NCI-H1694 (cell line): ENCODE data around the gene DYRK1A.

Experiments used
- DNase-seq: peaks from one replicate; lab custom pipeline; 2025; lab: John Stamatoyannopoulos, UW

The DYRK1A gene

DNA sequence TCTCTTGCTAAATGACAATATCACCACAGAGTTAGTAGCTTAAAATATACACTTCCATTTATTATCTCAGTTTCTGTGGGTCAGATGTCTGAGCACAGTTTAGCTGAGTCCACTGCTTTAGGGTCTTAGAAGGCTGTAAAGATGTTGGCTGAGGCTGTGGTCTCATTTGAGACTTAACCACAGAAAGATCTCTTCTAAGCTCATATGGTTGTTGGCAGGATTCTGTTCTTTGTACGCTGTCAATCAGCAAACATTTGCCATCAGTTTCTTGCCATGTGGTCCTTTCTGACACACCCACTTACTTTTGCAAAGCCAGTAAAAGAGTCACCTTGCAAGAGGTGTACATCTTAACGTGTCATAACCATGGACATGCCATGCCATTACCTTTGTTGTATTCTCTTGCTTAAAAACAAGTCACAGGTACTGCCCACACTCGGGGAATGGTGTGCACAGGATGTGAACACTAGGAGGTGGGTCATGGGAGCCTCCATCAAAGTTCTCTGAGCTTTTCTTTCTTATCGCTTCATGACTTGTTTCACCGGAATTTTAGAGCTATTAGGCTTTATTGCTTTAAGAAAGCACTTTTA, 18.7 kb downstream of the DYRK1A start:
- DNase-seq, result no peak

DNA sequence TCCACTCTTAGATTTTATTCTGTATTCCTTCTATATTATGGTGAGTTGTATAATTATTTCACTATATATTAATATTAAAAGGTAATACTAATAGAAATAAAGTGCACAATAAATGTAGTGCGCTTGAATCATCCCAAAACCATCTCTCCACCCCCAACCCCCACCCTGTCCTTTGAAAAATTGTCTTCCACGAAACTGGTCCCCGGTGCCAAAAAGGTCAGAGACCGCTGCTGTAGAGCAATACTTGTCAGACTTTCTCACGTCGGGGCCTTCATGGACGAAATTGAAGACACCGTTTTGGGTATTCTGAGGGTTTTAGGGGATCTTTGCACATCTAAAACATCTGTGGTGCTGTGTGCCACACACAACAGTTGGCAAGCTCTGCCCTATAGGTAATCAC, 19.6 kb downstream of the DYRK1A start:
- no peak for DNase-seq

DNA sequence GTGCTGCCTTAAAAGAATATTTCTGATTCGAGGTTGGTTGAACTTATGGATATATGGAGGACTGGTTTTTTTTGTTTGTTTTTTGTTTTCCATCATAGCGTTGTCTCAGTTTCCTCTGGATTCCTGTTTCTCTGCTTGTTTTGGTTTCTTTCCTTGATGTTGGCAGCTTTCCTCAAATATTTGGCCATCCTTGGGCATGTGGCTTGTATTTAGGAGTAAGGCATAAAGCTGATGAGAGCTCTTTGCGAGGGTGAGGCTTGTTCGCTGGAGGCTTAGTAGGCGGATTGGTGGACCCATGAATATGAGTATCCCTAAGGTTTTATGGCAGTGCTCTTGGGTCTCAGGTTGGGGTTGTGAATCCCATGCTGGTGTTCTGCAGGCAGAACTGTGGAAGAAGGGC, 22.9 kb downstream of the DYRK1A start:
- DNase-seq, result no peak

DNA sequence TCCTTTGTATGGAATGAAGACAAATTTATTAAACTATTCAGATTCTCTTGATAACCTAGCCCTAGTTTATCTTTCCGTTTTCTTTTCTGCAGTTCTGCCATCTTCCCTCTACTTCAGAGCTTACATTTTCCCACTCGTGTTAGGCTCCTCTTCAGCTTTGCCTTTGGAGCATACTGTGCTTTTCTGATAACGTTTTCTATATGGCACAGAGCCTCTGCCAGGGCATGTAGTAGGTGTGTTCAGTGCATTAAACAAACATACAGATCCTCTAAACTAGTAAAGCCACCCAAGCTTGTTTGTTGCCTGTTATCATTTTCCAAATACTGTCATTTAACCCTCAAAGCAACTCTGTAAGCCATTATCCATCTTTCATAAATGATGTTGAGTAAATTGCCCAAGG, 25.1 kb downstream of the DYRK1A start:
- no peak for DNase-seq

DNA sequence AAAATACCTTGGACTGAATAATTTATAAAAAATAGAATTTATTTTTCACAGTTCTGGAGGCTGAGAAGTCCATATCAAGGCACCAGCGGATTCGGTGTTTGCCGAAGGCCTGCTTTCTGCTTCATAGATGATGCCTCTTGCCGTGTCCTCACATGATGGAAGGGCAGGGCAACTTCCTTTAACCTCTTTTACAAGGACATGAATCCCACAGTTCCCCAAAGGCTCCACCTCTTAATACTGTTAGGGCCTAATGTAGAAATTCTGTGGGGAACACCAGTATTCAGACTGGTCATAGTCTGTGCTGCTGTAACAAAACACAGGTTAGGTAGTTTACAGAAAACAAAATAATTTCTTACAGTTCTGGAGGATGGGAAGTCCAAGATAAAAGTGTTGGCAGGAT, 25.9 kb downstream of the DYRK1A start:
- no peak for DNase-seq

DNA sequence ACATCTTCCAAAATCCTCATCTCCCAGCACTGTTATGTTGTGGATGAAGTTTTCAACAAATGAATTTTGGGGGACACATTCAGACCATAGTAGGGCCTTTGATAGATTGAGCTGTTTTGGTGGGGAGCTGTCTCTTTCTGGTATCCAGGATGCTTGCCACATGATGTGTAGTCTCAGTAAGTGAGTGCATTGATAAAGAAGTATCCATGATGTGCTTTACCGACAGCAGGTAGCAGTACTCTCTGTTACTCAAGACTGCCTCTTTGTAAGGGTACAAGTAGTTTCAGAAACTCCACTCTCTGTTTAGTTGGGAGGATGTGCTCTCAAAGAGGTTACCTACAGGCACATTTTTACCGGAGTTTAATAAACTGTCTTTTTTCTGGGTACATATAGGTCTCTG, 26.5 kb downstream of the DYRK1A start:
- no peak for DNase-seq

DNA sequence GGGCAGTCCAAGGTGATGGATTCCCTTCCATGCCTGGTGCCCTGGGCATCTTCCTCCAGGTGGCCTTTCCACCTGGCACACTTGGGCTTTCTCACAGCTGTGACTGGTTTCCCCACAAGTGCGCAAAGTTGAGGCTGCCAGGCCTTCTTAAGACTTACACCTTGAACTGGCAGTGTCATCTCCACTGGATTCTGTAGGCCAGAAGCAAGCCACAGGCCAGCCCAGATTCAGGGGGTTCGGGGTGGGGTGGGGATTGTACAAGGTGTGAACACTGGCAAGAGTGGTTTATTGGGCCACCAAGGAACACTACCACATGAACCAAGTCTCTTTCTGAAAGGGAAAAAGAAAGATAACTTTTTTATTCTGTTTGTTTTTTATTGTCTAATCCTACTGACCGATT, 27.2 kb downstream of the DYRK1A start:
- DNase-seq, result no peak

DNA sequence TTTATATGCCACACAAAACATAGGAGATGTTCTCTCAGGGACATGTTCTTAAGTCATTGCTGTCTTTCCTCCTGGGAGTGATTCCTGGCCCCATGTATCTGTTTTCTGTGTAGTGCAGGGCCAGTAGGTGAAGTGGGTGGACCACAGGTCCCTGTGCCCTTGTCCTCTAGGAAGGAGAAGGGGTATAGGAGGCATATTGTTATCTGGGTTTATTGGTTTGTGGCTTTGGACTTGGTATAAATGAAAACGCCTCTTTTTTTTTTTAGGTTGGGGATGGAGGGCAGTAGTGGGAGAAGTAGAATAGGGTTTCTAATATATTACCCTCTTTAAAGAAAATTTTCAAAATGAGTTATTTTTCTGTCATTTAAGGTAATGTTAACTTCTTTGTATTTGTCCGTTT, 29.4 kb downstream of the DYRK1A start:
- DNase-seq, result no peak

DNA sequence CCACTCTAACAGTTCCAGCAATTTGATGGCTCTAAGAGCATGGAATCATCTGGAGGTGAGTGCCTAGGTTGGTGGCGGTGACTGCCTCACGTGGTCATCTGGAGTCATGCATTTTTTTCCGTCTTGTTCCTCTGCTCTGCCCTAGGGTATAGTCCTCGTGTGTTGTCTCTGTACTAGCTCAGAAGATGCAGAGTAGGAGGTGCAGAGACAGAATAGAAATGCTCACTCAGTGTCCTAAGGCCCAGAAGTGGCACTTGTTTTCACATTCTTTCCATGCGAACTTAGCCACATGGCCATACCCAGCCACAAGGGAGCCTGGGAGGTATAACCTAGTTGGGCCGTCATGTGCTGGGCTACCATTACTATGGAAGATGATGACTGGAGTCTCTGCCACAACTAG, 30.3 kb downstream of the DYRK1A start:
- DNase-seq, result no peak

DNA sequence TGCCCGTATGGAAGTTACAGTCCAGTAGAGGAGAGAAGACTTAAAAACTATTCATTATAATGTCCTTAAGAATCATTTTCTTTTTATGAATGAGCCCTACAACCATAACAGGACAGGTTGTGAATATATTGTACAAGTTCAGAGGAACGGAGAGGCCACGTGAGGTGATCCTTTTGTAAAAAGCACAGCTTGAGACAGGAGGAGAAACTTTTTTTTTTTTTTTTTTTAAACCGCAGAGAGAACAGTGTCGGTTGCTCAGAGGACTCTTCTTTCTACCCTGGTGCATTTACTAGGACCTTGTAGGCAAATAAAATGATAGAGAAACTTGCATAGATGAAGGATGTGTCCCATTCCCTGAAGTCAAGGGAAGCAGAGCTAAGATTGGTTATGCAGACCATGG, 32.1 kb downstream of the DYRK1A start:
- no peak for DNase-seq

DNA sequence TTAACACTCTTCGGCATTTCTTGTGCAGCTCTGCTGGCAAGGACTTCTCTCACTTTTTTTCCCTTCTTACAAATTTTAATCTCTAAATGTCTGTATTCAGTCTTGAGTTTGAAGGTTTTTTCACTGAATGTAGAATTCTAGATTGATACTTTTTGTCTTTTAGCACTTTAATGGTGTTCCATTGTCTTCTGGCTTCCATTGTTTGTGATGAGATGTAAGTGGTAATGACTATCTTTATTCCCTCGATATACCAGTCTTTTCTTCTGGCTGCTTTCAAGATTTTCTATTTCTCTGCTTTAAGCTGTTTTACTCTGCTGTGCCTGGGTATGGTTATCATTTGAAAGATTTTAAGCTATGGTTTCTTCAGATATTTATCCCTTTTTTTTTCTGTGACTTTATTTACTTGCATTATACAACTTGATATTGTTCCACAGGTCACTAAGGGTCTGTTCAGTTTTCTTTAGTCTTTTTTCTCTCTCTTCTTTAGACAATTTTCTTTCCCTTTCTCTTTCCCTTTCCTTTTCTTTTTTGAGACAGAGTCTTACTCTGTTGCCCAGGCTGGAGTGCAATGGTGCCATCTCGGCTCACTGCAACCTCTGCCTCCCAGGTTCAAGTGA, 35.8 kb downstream of the DYRK1A start:
- DNase-seq, result no peak

DNA sequence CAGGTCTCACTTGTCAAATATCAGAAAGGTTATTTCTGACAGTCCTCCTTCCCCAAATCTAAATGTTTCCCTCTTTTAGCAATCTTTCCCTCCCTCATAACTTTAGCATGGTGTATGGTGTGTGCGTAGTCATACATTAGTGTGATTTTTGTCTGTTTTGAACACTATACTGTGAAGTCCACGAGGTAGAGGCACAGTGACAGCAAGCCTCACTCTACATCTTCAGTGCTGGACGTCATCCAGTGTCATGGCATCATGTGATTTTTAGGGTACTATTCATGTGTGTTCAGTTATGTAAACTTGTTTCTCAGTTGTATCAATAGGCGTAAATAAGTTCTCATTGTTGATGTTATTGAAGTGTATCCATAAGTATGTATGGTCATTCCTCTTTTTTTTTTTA, 39.1 kb downstream of the DYRK1A start:
- no peak for DNase-seq

DNA sequence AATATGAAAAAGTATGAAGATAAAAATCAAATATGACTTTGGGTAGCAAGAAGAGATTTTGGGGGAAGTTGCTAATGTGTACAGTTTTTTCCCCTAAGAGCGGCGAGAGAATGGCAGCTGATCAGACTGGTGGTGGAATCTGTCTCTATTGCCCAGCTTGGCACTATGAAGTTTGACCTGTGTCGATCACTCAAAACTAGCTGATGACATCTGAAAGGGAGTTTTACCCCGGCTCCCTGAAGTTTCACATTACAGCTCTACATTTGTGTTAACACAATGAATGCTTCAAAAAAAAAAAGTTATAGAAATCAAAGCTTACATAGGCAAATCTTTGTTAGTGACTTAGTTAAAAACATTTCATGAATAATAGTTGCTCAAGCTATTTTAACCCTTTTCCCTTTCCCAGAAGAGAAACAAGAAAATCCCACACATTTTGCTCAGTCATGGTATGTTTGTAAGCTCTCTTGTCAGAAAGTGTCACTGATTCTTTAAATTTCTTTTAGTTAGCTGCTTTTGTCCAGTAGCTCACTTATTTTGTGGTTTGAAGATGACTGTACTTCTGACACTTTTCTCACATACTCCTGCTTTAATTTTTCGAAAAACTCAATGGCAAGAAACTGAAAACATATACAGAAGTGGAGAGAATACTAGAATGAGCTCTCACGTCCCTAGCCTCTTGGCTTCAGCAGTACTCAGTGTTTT, 41.3 kb downstream of the DYRK1A start:
- DNase-seq, result no peak

DNA sequence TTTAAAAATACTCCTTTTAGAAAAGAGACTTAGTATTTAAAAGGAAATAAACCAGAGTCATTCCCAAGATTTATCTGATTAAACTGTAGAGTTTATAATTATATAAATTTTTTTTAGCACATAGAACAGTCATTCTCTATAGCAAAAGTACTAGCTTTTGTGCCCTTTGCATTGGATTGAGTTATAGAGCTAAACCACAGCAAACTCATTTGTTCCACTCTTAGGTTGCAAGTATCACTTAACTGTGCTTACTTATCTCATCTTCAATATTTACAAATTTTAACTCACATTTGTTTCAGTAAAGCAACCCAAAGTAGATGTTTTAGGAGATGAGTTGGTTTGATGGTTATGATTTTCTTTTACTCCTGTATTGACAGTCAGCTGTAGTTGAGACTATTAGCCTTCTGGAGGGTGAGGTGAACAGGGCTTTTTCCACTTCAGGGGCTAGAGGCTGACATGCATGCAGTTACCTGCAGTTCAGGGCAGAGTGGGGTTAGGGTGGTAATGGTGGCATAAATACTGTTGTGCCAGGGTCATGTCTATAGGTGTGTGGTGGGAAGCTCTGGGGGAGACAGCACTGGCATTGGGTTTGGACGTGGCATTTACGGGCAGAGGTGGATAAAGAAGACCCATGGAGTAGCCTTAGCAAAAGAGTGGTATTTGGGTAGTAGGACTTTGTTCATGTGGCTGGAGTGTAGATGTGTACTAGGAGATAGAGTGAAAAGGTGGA, 42.1 kb downstream of the DYRK1A start:
- no peak for DNase-seq

DNA sequence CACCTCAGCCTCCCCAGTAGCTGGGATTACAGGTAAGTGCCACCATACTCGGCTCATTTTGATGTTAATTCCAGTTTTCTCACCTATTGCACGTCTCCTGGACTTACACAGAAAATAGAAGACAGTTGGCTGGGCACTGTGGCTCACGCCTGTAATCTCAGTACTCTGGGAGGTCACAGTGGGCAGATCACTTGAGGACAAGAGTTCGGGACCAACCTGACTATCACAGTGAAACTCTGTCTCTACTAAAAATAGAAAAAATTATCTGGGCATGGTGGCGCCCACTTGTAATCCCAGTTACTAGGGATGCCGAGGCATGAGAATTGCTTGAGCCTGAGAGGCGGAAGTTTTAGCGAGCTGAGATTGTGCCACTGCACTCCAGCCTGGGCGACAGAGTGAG, 44.1 kb downstream of the DYRK1A start:
- no peak for DNase-seq

DNA sequence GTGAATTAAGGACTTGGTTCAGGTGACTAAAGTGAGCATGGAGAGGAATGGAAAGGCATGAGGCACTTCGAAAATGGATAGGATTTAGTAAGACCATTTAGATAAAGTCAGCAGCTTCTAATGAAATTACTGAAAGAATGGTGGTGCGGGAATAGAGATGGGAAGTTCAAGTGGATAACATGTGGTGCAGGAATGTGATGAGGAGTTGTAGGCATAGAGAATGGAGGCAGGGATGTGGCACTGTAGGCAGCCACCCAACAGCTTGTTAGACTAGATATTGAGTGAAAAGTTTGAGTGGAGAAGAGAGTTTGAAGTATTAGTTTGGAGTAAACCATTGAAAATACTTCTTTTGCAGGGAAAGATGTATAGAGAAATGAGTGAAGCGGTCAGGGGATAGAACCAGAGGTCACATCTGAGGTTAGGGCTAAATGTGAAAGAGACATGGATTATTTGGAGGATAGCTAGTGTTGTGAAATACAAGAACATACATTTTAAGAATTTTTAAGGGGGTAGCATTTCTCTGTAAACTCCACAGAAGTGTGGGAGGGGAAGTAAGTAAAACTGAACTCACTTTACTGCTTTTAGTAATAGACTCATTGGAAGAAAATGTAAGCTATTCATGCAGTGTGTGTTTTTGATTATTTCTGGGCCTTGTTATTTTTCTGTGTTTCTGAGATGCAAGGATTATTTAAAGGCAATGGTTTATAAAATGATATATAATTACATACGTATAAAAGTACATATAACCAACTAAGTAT, 46.2 kb downstream of the DYRK1A start:
- DNase-seq, result no peak

DNA sequence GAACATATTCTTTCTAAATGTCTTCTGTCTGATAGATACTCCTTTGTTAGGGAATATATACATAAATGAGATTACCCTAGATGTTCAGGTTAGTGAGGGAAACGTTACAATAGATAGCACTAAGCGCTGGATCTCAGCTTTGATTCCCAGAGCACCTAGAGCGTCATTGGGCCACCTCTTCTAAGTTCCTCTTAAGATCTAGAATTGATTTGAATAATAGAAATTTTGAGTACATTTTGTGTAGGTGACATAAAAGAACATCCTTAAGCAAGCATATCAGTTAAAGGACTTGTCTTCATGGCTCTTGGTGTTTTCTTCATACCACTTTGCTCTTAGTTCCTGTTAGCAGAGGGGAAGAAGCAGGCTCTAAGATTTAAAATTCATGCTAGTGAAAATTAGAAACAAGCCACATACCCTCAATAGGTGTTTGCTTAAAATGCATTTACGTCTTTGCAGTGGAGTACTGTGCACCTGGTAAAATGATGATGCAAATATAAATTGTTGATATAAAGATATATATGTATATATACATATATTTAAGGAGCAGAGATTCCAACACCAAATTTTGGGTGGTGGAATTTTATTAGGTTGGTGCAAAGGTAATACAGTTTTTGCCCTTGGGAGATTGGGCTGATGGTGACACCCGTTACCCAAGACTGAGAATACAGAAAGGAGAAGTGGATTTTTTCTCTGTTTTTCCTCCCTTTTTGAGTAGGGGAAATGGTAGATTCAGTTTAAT, 47.1 kb downstream of the DYRK1A start:
- no peak for DNase-seq

DNA sequence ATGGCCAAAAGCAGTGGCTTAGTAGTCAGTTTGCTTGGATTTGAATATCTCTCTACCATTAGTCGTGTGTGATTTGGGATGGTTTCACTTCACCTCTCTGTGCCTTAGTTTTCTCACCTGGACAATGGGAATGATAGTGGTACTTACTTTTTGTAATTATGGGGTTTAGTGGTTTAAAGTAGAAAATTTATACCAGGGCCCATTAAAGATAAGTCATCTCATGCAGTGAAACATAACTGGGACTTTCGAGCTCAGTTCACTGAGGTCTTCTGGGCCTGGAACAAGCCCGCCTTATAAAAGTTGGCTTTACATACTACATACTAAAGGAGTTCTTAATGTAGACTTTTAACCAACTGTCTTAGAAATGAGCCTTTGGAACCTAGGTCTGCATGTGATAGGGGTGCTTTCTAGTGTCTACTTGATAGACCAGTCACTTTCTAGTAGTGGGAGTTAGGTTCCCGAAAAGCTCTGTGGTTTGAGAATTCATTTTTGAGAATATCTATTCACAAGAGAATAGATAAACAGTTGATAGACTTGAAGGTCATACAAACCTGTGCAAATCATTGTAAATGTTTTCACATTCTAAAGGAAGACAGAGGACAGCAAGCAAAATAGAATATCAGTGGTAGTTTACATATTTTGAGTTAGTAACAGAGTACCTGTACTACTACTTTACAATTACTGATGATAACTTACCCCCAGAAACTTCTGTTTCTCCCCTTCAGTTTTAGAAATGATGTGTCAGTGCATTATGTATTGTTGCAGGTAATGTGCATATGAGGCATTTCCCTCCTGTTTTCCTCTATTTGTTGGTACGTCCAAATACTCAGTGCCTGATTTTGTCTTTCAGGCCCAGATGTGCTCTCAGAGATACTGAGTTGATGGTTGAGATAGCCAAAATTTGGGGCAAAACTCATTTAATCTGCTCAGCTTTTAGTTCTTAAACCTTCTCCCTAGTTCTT, 48.0 kb downstream of the DYRK1A start:
- DNase-seq, result no peak

DNA sequence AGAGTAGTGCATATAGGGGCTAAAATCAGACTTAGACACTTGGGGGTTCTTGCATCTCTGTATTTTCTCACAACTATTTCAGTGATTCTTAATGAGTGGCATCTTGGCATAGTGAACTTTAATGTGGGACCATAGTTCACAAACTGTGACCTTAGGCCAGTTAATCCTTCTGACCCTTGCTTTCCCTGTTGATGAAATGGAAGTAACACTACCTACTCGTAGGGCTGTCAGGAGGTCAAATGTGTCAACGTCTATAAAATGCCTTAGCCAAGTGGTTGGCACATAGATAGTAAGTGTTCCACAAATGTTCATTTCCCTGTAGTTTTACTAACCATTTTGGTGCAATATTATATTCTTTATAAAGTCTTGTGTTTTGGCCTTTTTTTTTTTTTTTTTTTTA, 49.4 kb downstream of the DYRK1A start:
- DNase-seq, result no peak

DNA sequence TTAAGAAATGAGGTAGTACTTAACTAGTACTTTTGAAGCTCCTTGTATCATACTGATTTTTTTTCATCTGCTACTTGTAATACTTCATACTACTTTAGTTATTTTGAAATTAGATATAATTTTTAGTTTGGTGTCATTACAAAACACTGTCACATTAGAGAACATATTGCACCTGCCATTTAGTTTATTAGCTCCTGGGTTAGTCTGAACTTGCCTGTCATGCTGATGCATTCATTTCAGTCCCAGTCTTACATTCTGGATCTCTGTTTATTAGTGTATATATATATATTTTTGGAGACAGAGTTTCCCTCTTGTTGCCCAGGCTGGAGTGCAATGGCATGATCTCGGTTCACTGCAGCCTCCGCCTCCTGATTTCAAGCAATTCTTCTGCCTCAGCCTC, 50.3 kb downstream of the DYRK1A start:
- no peak for DNase-seq
